AG04449 (cell line): ENCODE results near the gene STATH.
"Not testable (repeated sequence)": the region's sequence is repeated elsewhere in the genome, so short reads cannot be mapped to it uniquely, and the experiment has no call there.

Experiments
- CTCF ChIA-PET: fragments of 350-600 bp; formaldehyde crosslinking; extraction: SDS; loops from one replicate; lab custom pipeline; 2021; ENCODE audit warnings: antibody characterized with exemption; lab: Yijun Ruan, JAX
- POLR2A ChIA-PET: fragments of 400-600, 350-600 bp; formaldehyde crosslinking; extraction: SDS; loops from one replicate; lab custom pipeline; 2020; ENCODE audit warnings: antibody characterized with exemption, inconsistent platforms; lab: Yijun Ruan, JAX
- DNase-seq: peaks from one replicate; pipeline ENCODE4 v3.0.0-alpha.2; 2010; ENCODE audit warnings: low read depth, low spot score
- H3K4me3 ChIP-seq: 2 replicates; pipeline ENCODE4 v1.5.1; 2011; ENCODE audit warnings: low read depth, mild to moderate bottlenecking, control low read depth, low read length
- CTCF ChIP-seq: IDR thresholded peaks from one replicate; pipeline ENCODE4 v1.5.1; 2011; ENCODE audit warnings: mild to moderate bottlenecking, moderate library complexity, low read length, control low read depth, inconsistent platforms; ENCODE audit not compliant: insufficient read depth; ENCODE audit errors: missing control alignments

Gene STATH

GRCh38 chr4:70041652-70042286 is 46.0 kb downstream of the STATH start:
- CTCF ChIA-PET, result no interaction called here
- H3K4me3 ChIP-seq, result no peak overlapping the region
- no peak for DNase-seq
- POLR2A ChIA-PET, result no interaction called here
- TF ChIP-seq CTCF, result no peak

- CTCF ChIA-PET, POLR2A ChIA-PET, DNase-seq, H3K4me3 ChIP-seq: not testable (repeated sequence)
Observed at GRCh38 chr4:70050138-70050537, 54.4 kb downstream of the STATH start, which contains the start of gene HTN1. Gene HTN1, plus strand, starts transcription at chr4:70050438. Its CDS starts 2,639 bp downstream, at chr4:70053077.
